Endothelial cell of umbilical vein (primary cell): ENCODE measurements around the gene PAK5.

Source experiments
- EZH2 ChIP-seq: IDR thresholded peaks from 2 replicates; pipeline ENCODE4 v1.6.1; 2012; ENCODE audit warnings: borderline replicate concordance, low read depth, mild to moderate bottlenecking, moderate library complexity, low read length, inconsistent platforms; ENCODE audit not compliant: severe bottlenecking
- POLR2A ChIP-seq: IDR thresholded peaks from 2 replicates; pipeline ENCODE4 v1.6.1; 2012; ENCODE audit warnings: low read depth, mild to moderate bottlenecking, control low read depth, low read length
- POLR2AphosphoS5 ChIP-seq: IDR thresholded peaks from 2 replicates; pipeline ENCODE4 v1.6.1; 2012; ENCODE audit warnings: low read depth, mild to moderate bottlenecking, control low read depth, low read length, moderate library complexity; ENCODE audit not compliant: insufficient read depth
- TF ChIP-seq, protein P1 (sequence below), 2 donors: IDR thresholded peaks; 1 replicate in 1 of 2; 2 replicates in 1 of 2; pipeline ENCODE4 v1.5.1; 2011; ENCODE audit warnings: low read length in 2 of 2, mild to moderate bottlenecking in 2 of 2, moderate library complexity in 2 of 2, control low read depth in 1 of 2, inconsistent platforms in 1 of 2, low read depth in 1 of 2; ENCODE audit not compliant: insufficient read depth in 1 of 2; ENCODE audit errors: extremely low read depth in 1 of 2

DNA sequence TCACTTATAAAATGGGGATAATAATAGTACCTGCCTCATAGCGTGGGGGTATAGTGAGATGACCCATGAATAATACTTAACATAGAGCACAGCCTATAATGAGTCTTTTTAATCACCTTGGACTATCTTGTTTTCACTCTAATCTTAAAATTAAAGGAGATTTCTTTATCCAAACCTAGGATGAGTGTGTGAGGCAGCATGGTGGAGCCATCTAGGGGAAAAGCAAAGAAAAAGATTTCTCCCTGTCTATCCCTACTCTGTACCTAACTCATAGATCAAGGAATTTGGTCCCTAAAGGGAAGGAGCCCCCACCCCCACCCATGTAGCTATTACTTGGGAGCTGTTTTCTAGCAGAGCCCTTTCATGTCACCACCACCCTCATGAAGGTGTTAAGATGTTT is 45.2 kb upstream of the PAK5 start:
- TF ChIP-seq, protein P1, sequence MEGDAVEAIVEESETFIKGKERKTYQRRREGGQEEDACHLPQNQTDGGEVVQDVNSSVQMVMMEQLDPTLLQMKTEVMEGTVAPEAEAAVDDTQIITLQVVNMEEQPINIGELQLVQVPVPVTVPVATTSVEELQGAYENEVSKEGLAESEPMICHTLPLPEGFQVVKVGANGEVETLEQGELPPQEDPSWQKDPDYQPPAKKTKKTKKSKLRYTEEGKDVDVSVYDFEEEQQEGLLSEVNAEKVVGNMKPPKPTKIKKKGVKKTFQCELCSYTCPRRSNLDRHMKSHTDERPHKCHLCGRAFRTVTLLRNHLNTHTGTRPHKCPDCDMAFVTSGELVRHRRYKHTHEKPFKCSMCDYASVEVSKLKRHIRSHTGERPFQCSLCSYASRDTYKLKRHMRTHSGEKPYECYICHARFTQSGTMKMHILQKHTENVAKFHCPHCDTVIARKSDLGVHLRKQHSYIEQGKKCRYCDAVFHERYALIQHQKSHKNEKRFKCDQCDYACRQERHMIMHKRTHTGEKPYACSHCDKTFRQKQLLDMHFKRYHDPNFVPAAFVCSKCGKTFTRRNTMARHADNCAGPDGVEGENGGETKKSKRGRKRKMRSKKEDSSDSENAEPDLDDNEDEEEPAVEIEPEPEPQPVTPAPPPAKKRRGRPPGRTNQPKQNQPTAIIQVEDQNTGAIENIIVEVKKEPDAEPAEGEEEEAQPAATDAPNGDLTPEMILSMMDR (IDR thresholded peaks at IDR 0.05; ENCODE audit: extremely low read depth in 1 of 2, insufficient read depth in 1 of 2, low read depth in 1 of 2, low read length in 2 of 2) = no peak
- no peak for TF ChIP-seq POLR2AphosphoS5
- no peak for TF ChIP-seq POLR2A
- TF ChIP-seq EZH2 = no peak
